Suprapubic skin (tissue), 4 donors: ENCODE data around the gene ACE. TPM values are rescaled to one million over a fixed set of nuclear protein-coding genes. Genes with fewer than 3 reads are reported as not detected.

Experiments
- DNase-seq, 2 donors: peaks; one replicate each; pipeline ENCODE4 v3.0.0-alpha.2; 2019; ENCODE audit warnings: low spot score in 2 of 2
- H3K27ac ChIP-seq: fragments of 200-600 bp; sonication (generic); one replicate; pipeline ENCODE4 v1.5.1; 2019
- H3K27me3 ChIP-seq: fragments of 200-600 bp; sonication (generic); one replicate; pipeline ENCODE4 v1.5.1; 2019
- H3K36me3 ChIP-seq: fragments of 200-600 bp; sonication (generic); one replicate; pipeline ENCODE4 v1.5.1; 2019
- H3K4me1 ChIP-seq: fragments of 200-600 bp; sonication (generic); one replicate; pipeline ENCODE4 v1.5.1; 2019
- H3K4me3 ChIP-seq: fragments of 200-600 bp; sonication (generic); one replicate; pipeline ENCODE4 v1.5.1; 2019; ENCODE audit warnings: mild to moderate bottlenecking
- H3K9me3 ChIP-seq: fragments of 200-600 bp; sonication (generic); one replicate; pipeline ENCODE4 v1.5.1; 2019
- CTCF ChIP-seq, 2 donors: fragments of 200-600 bp in 1 of 2; fragments of 450-650 bp in 1 of 2; sonication (generic) in 1 of 2; IDR thresholded peaks; one replicate each; pipeline ENCODE4 v1.5.1; 2016 to 2019; ENCODE audit warnings: antibody characterized with exemption in 2 of 2, mild to moderate bottlenecking in 1 of 2, moderate library complexity in 1 of 2
- EP300 ChIP-seq: sonication (generic); formaldehyde crosslinking; IDR thresholded peaks from one replicate; pipeline ENCODE4 v1.6.1; 2017; ENCODE audit warnings: antibody characterized with exemption
- POLR2A ChIP-seq, 2 donors: fragments of 450-650 bp; IDR thresholded peaks; one replicate each; pipeline ENCODE4 v1.6.1; 2017; ENCODE audit warnings: antibody characterized with exemption in 2 of 2, mild to moderate bottlenecking in 2 of 2, moderate library complexity in 2 of 2
- POLR2AphosphoS5 ChIP-seq, 3 donors: sonication (generic); formaldehyde crosslinking; IDR thresholded peaks; one replicate each; pipeline ENCODE4 v1.6.1; 2017; ENCODE audit warnings: antibody characterized with exemption in 3 of 3
- WGBS: methylation state at CpG from one replicate; pipeline ENCODE4 v1.1.5; 2018; 5-methylcytosine and 5-hydroxymethylcytosine counted together
- total RNA-seq, 4 donors: library from RNA; depleted of rRNA; stranded (reverse); fragments of >200 nt; gene quantifications; one replicate each; pipeline ENCODE4 v1.1.0, GENCODE V29; 2016

Gene ACE
- total RNA-seq, 4 donors from 2014 or later: 0.79 to 6.3 (median 4.0) TPM

GRCh38 chr17:63525190-63525946 is 48.5 kb downstream of the ACE start:
- Histone ChIP-seq H3K9me3 (no peaks in the 10 kb centered on the region), H3K4me1 (peaks cover 5% of the 10 kb centered on the region), H3K27ac (no peak overlapping the region), H3K36me3 (no peaks in the 10 kb centered on the region), H3K27me3 (peaks cover 34% of the 10 kb centered on the region), H3K4me3 (no peak overlapping the region)
- no peak for DNase-seq
- 59% methylated on average over 5 of the region's 6 CpGs for WGBS
- TF ChIP-seq POLR2A (IDR thresholded peaks at IDR 0.05): no peak
- no peak for TF ChIP-seq POLR2AphosphoS5 (IDR thresholded peaks at IDR 0.05)
- no peak for TF ChIP-seq EP300
- no peak for TF ChIP-seq CTCF (IDR thresholded peaks at IDR 0.05)

DNA sequence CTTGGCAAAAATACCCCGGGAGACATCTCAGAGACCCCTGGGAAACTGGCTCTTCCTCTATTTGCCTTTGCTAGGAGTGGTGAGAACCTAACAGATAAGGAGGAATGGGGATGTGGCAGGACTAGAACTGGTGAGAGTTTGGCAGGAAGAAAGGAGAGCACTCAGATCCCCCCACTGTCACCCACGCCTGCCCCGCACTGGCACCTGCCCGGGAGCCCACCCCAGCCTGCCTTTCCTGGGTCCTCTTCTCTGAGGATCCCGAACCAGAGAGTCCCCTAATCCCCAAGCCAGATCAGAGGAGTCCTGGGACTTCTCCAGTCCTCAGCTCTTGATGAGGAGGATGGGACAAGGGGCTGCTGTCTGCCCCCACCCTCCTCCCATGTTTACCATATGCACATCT is 50.0 kb downstream of the ACE start:
- TF ChIP-seq POLR2A (IDR thresholded peaks at IDR 0.05) (no peak), POLR2AphosphoS5 (IDR thresholded peaks at IDR 0.05) (no peak), CTCF (IDR thresholded peaks at IDR 0.05) (no peak), EP300 (no peak)
- Histone ChIP-seq H3K36me3 (no peaks in the 10 kb centered on the region), H3K27ac (no peak overlapping the region), H3K9me3 (no peaks in the 10 kb centered on the region), H3K4me3 (no peak overlapping the region), H3K4me1 (peaks cover 5% of the 10 kb centered on the region), H3K27me3 (peaks cover 34% of the 10 kb centered on the region)
- 78% methylated on average over 5 of the region's 5 CpGs for WGBS
- DNase-seq: no peak

- Histone ChIP-seq H3K27me3 (peaks cover 29% of the 10 kb centered on the region), H3K9me3 (no peaks in the 10 kb centered on the region), H3K4me1 (peaks cover 1% of the 10 kb centered on the region), H3K36me3 (no peaks in the 10 kb centered on the region), H3K4me3 (no peak overlapping the region), H3K27ac (no peak overlapping the region)
- WGBS: 80% methylated on average over 2 of the region's 9 CpGs
- TF ChIP-seq EP300: no peak
- TF ChIP-seq CTCF (IDR thresholded peaks at IDR 0.05): no peak
- DNase-seq: no peak
These were observed 51.3 kb downstream of the ACE start for GRCh38 chr17:63528183-63528582.

- TF ChIP-seq POLR2AphosphoS5 (IDR thresholded peaks at IDR 0.05) (no peak), EP300 (no peak), CTCF (IDR thresholded peaks at IDR 0.05) (no peak), POLR2A (IDR thresholded peaks at IDR 0.05) (no peak)
- Histone ChIP-seq H3K9me3 (no peaks in the 10 kb centered on the region), H3K27ac (no peak overlapping the region), H3K36me3 (no peaks in the 10 kb centered on the region), H3K27me3 (peaks cover 15% of the 10 kb centered on the region), H3K4me3 (no peak overlapping the region), H3K4me1 (no peaks in the 10 kb centered on the region)
- WGBS: 90% methylated on average over 16 of the region's 26 CpGs
- no peak for DNase-seq
These were observed 53.1 kb downstream of the ACE start for GRCh38 chr17:63529711-63530556.

DNA sequence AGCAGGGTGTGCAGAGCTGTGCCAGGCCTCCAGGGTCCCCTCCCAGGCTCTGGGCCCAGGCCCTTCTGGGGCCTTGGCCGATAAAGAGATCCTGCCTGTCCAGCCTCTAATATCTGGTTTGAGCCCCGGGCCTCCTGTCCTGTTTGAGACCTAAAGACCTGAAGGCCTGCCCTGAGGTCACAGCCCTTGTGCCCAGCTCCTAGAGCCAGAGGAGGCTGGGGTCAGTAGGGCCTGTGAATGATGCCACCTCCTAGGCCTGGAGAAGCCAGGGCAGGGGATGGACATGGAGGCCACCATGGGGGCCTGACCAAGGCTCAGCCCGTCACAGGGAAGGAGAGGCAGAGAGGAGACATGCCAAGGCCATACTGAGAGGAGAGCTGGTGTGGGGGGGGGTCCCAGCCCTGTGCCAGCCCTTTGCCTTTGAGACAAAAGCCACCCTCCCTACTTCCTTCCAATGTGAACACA is 53.7 kb downstream of the ACE start:
- TF ChIP-seq POLR2AphosphoS5 (IDR thresholded peaks at IDR 0.05) (no peak), CTCF (IDR thresholded peaks at IDR 0.05) (no peak), POLR2A (IDR thresholded peaks at IDR 0.05) (no peak), EP300 (no peak)
- Histone ChIP-seq H3K4me3 (no peak overlapping the region), H3K4me1 (no peaks in the 10 kb centered on the region), H3K27ac (no peak overlapping the region), H3K36me3 (no peaks in the 10 kb centered on the region), H3K27me3 (peaks cover 13% of the 10 kb centered on the region), H3K9me3 (no peaks in the 10 kb centered on the region)
- no CpG with 5 or more reads among the region's 3 CpGs for WGBS
- peak in 1 of 2 donors; percentile 67 for DNase-seq
